ENCODE data around the gene LHX4. TPM values are rescaled to one million over a fixed set of nuclear protein-coding genes. Genes with fewer than 3 reads are reported as not detected.

LHX4 gene
- total and polyA plus RNA-seq, 2 of the 8 experiments (the other 6 are each of a cell fraction or from before 2014, with no cell fraction given), result 0.85 to 4.9 TPM

DNA sequence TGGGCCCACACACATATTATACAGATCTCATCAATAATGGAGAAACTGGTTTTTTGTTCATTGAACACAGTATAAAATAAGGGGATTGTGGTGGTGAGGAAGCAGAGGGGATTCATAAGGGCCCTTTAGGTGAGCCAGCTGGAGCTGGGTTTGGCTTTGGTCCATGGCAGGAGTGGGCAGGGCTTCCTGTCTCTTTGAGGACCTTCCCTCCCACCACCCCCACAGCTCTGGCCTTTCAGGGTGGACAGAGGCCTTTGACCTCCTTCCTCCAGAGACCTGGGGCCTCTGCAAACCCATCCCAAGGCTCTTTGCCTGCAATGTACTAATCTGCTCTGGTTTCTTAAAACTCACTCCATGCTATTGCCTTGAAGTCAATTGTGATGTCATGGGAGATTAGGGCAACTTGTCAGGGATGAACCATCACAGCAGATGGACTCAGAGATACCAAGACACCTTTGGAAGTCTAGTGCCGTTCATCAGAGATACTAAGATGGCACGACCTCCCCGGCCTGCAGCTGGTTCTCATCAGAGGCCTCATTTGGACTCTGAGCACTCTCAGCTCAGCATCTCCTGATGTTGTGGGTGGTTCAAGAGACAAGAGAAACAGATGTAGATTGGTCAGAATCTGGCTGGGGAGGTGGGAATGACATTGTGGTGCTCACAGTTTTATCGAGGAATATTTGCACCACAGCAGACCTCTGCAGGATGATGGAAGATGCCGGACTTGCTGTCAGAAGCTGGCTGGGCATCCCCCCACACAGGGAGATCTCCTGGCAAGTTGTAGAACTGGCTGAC is 37.9 kb downstream of the LHX4 start:
- Histone ChIP-seq H2BK120ac (replicated peaks; ENCODE audit: low read depth, low read length) (no peak overlapping the region), H4K91ac (replicated peaks; ENCODE audit: insufficient read length, low read length) (no peak overlapping the region), H3K4me2 (ENCODE audit: insufficient read depth in 1 of 2, low read depth in 2 of 2, low read length in 2 of 2) (peak overlapping the region; percentile 5 to 38; a peak in 2 of 4 replicates), H3K14ac (ENCODE audit: insufficient read length) (no peak overlapping the region), H2BK5ac (ENCODE audit: low read depth, low read length) (no peak overlapping the region), H2AFZ (ENCODE audit: low read length) (no peak overlapping the region), H3K4me3 (ENCODE audit: extremely low read depth in 1 of 4, insufficient read depth in 2 of 4, low read depth in 3 of 4, low read length in 4 of 4) (0 out of 8 replicates have a peak overlapping the region, but pooled peaks of 1 of the 4 experiments have one; percentile 19), H2BK15ac (ENCODE audit: low read length) (no peak overlapping the region), H3K9ac (replicated peaks in 1 of 4; ENCODE audit: extremely low read depth in 1 of 4, low read depth in 3 of 4, low read length in 3 of 4) (no peak overlapping the region), H3K56ac (replicated peaks; ENCODE audit: insufficient read length, low read depth, low read length) (no peak overlapping the region), H3K4ac (replicated peaks; ENCODE audit: insufficient read length, low read depth, low read length) (no peak overlapping the region), H3K23me2 (ENCODE audit: low read depth, low read length) (no peaks in the 10 kb centered on the region), H3K27ac (ENCODE audit: low read depth, low read length) (no peak overlapping the region), H3K4me1 (replicated peaks in 1 of 4; ENCODE audit: control insufficient read depth in 3 of 4, insufficient read depth in 4 of 4, low read length in 3 of 4) (peaks cover 15 to 51% (median 33%) of the 10 kb centered on the region in 4 experiments), H3K27me3 (replicated peaks in 1 of 4; ENCODE audit: control insufficient read depth in 3 of 4, extremely low read depth in 1 of 4, insufficient read depth in 3 of 4, low read length in 3 of 4) (no peaks in the 10 kb centered on the region; a peak in 1 of 7 replicates), H3K23ac (ENCODE audit: insufficient read length) (no peak overlapping the region), H4K20me1 (replicated peaks in 1 of 2; ENCODE audit: control insufficient read depth in 1 of 2, insufficient read depth in 2 of 2, low read length in 2 of 2) (no peaks in the 10 kb centered on the region), H3K18ac (ENCODE audit: extremely low read depth, low read length) (peak overlapping the region; percentile 73), H3K36me3 (ENCODE audit: control insufficient read depth in 2 of 4, insufficient read depth in 4 of 4, low read length in 3 of 4) (no peaks in the 10 kb centered on the region; a peak in 1 of 8 replicates), H4K8ac (ENCODE audit: extremely low read depth, insufficient read depth, low read length) (no peak overlapping the region), H2BK12ac (ENCODE audit: low read depth, low read length) (no peak overlapping the region), H4K5ac (ENCODE audit: insufficient read length, low read depth, low read length) (no peak overlapping the region), H3K79me2 (ENCODE audit: control insufficient read depth in 1 of 2, insufficient read depth in 2 of 2, low read length in 2 of 2) (no peaks in the 10 kb centered on the region), H3K79me1 (ENCODE audit: low read depth, low read length) (no peaks in the 10 kb centered on the region), H3K9me3 (ENCODE audit: insufficient read depth in 2 of 2, low read depth in 1 of 2, low read length in 1 of 2) (no peaks in the 10 kb centered on the region), H2AK5ac (ENCODE audit: low read depth, low read length) (no peak overlapping the region), H2BK20ac (ENCODE audit: low read length) (peak overlapping the region; percentile 55)
- 88% methylated on average over 5 of the region's 5 CpGs; no CpG with 5 or more reads in 1 of the 2 experiments for WGBS, 2 experiments (ENCODE audit: extremely low coverage in 1 of 2, insufficient coverage in 1 of 2, insufficient read length in 1 of 2, insufficient replicate concordance in 2 of 2, low coverage in 1 of 2, low lambda C conversion rate in 2 of 2, missing lambda C conversion rate in 1 of 2)
- ChIA-PET POLR2A (ENCODE audit: partially characterized antibody) (interaction anchor here (1.0 to 4.7 kb wide), 6 partner anchors 9 to 28 kb away, joined by 3 to 17 read pairs (median 4); no protein-coding TSS in a partner anchor), CTCF (ENCODE audit: partially characterized antibody) (interaction anchor here (0.7 to 11.1 kb wide), 4 partner anchors 14 to 37 kb away, joined by 4 to 244 read pairs (median 41); no protein-coding TSS in a partner anchor)
- FAIRE-seq, result no peak
- peak in 1 of 2 experiments; percentile 33 for DNase-seq (ENCODE audit: low read depth in 1 of 2, low spot score in 2 of 2)
- TF ChIP-seq POLR2A (IDR thresholded peaks at IDR 0.05; ENCODE audit: control extremely low read depth in 1 of 2, low read depth in 2 of 2, low read length in 2 of 2) (no peak), SIX5 (IDR thresholded peaks at IDR 0.05; ENCODE audit: low read depth, low read length) (no peak), CEBPB (IDR thresholded peaks at IDR 0.05; ENCODE audit: low read depth, low read length) (no peak), HDAC2 (IDR thresholded peaks at IDR 0.05; ENCODE audit: borderline replicate concordance in 1 of 2, low read depth in 2 of 2, low read length in 2 of 2) (no peak), CHD2 (IDR thresholded peaks at IDR 0.05; ENCODE audit: low read length) (no peak), RXRA (IDR thresholded peaks at IDR 0.05; ENCODE audit: insufficient read depth, low read depth, low read length) (no peak), RBBP5 (IDR thresholded peaks at IDR 0.05; ENCODE audit: borderline replicate concordance, low read depth, low read length) (no peak), E2F6 (IDR thresholded peaks at IDR 0.05) (no peak), ASH2L (IDR thresholded peaks at IDR 0.05; ENCODE audit: low read length) (no peak), EGR1 (IDR thresholded peaks at IDR 0.05; ENCODE audit: borderline replicate concordance, low read depth, low read length) (no peak), KDM4A (IDR thresholded peaks at IDR 0.05; ENCODE audit: low read depth, low read length, severe bottlenecking) (no peak), TCF12 (IDR thresholded peaks at IDR 0.05; ENCODE audit: low read depth, low read length) (no peak)

All from H1 (cell line).